Loucy (cell line): ENCODE results near the gene FGF2.

Source experiments
- CTCF ChIP-seq: fragments of 200-600 bp; sonication (generic); conservative IDR thresholded peaks from 2 replicates; pipeline ENCODE4 v1.5.1; 2014; ENCODE audit warnings: mild to moderate bottlenecking, antibody characterized with exemption, low read length
- EZH2phosphoT487 ChIP-seq: fragments of 200-600 bp; IDR thresholded peaks from 2 replicates; pipeline ENCODE4 v1.6.1; 2018; ENCODE audit warnings: antibody characterized with exemption, mild to moderate bottlenecking, moderate library complexity, borderline replicate concordance

GRCh38 chr4:122890147-122890795 lies 63.6 kb downstream of the FGF2 start:
- TF ChIP-seq CTCF (no peak), EZH2phosphoT487 (no peak)
